ENCODE measurements around the gene THBS1. TPM values are rescaled to one million over a fixed set of nuclear protein-coding genes. Genes with fewer than 3 reads are reported as not detected.

The THBS1 gene
- total and polyA plus RNA-seq, 4 experiments from 2014 or later, result 0.77 to 7.6 (median 2.6) TPM

- H3K36me3 Mint-ChIP-seq, result peaks cover 3 to 10% of the 10 kb centered on the region in 2 donors
- no peaks in the 10 kb centered on the region for H3K27me3 ChIP-seq (ENCODE audit: insufficient read depth, low read length)
These were observed 12.3 kb downstream of the THBS1 start for GRCh38 chr15:39593071-39593655.

GRCh38 chr15:39593656-39594445, 13.0 kb downstream of the THBS1 start:
- H3K36me3 ChIP-seq (ENCODE audit: insufficient read depth, low read length), result no peaks in the 10 kb centered on the region
- Mint-ChIP-seq H3K9me3 (no peaks in the 10 kb centered on the region), H3K27me3 (no peaks in the 10 kb centered on the region), H3K4me1 (peaks cover 3 to 9% (median 6%) of the 10 kb centered on the region in 4 donors), H3K4me3 (peak overlapping the region in 6 of 8 donors; percentile 13 to 78 (median 52)), H3K27ac (peak overlapping the region in 5 of 7 donors; percentile 3 to 77 (median 67)), H3K36me3 (peaks cover 3 to 9% of the 10 kb centered on the region in 2 donors)
- ChIA-PET CTCF (ENCODE audit: partially characterized antibody) (interaction anchor here (0.6 to 7.2 kb wide), 23 partner anchors 11 to 195 kb away, joined by 3 to 132 read pairs (median 4); partner anchors contain the start of gene THBS1), POLR2A (ENCODE audit: partially characterized antibody) (interaction anchor here (0.6 to 3.5 kb wide), 7 partner anchors 9 to 164 kb away, joined by 3 to 29 read pairs (median 3); partner anchors contain the start of gene THBS1)
- no peaks in the 10 kb centered on the region for H3K27me3 ChIP-seq (ENCODE audit: insufficient read depth, low read length)
- DNase-seq, result peak in 4 of 5 donors; percentile 40 to 45 (median 42)
- peak overlapping the region; percentile 22 for H3K27ac ChIP-seq (ENCODE audit: low read depth, low read length)
- H3K4me3 ChIP-seq (ENCODE audit: low read length in 2 of 2), result no peak overlapping the region
- no peaks in the 10 kb centered on the region for H3K9me3 ChIP-seq (ENCODE audit: control insufficient read depth in 1 of 2, low read length in 2 of 2)
- intact Hi-C loops (cut with micrococcal nuclease), result loop anchor here (1.0 to 2.0 kb wide), 5 partner anchors 31 to 162 kb away; no protein-coding TSS in a partner anchor
- H3K4me1 ChIP-seq (ENCODE audit: insufficient read depth, low read length), result peaks cover 5% of the 10 kb centered on the region

More at GRCh38 chr15:39593071-39593655, 12.3 kb downstream of the THBS1 start:
- peaks cover 3 to 9% (median 6%) of the 10 kb centered on the region in 4 donors for H3K4me1 Mint-ChIP-seq
- Histone ChIP-seq H3K36me3 (ENCODE audit: insufficient read depth, low read length) (no peaks in the 10 kb centered on the region), H3K4me3 (ENCODE audit: low read length in 2 of 2) (no peak overlapping the region), H3K4me1 (ENCODE audit: insufficient read depth, low read length) (peaks cover 5% of the 10 kb centered on the region), H3K9me3 (ENCODE audit: control insufficient read depth in 1 of 2, low read length in 2 of 2) (no peaks in the 10 kb centered on the region), H3K27ac (ENCODE audit: low read depth, low read length) (no peak overlapping the region)
- POLR2A ChIA-PET (ENCODE audit: partially characterized antibody), result interaction anchor here (0.6 to 3.5 kb wide), 7 partner anchors 8 to 164 kb away, joined by 3 to 29 read pairs (median 3); partner anchors contain the start of gene THBS1
- H3K27me3 Mint-ChIP-seq, result no peaks in the 10 kb centered on the region
- DNase-seq, result no peak
- H3K9me3 Mint-ChIP-seq, result no peaks in the 10 kb centered on the region
- CTCF ChIA-PET (ENCODE audit: partially characterized antibody), result interaction anchor here (0.6 to 7.2 kb wide), 20 partner anchors 10 to 195 kb away, joined by 3 to 132 read pairs (median 4); partner anchors contain the start of gene THBS1
- peak overlapping the region in 2 of 7 donors; percentile 3 to 29 for H3K27ac Mint-ChIP-seq
- intact Hi-C loops (cut with micrococcal nuclease), result no loop called here
- no peak overlapping the region for H3K4me3 Mint-ChIP-seq

DNA sequence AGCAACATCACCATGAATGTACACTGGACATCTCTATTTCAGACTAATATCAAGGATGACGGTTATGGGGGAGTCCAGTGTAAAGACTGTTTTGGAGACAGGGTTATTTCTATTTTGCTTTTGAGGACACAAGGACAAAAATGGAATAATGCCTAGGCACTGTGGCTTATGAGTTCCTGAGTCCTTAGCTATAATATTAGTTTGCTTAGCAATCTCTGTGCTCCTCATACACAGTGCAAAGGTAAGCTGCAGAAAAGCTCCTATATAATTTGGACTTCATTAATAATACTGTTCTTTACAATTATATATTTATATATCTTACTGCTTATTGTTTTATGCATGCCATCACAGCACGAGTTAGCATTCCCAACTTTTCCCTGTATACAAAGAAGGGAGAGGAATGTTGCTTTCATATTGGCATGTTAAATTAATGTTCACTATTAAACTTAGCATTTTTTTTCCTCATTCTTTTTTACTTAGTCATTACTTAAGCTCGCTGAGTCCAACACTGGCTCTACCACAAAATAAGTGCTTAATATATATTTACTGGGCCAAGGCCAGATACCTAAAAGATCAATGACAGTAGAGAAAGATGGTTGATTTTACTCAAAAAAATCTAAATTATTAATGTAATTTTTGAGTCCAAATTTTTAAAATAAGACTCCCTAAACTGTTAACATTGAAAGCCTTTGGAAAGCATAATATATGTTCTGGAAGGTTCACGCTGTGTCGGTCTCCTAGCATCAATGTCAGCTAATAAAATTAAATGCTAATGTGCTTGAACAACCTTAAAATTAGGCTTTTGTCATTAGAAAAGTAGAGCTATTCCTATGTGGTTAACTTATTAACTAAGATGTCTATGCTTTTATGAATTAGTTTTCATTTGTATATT, 13.8 kb downstream of the THBS1 start:
- ChIA-PET POLR2A (ENCODE audit: partially characterized antibody) (interaction anchor here (1.0 to 3.5 kb wide), 5 partner anchors 10 to 163 kb away, joined by 3 to 29 read pairs (median 5); no protein-coding TSS in a partner anchor), CTCF (ENCODE audit: partially characterized antibody) (interaction anchor here (0.7 to 7.2 kb wide), 18 partner anchors 11 to 166 kb away, joined by 3 to 132 read pairs (median 6); partner anchors contain the start of gene THBS1)
- no peaks in the 10 kb centered on the region for H3K27me3 Mint-ChIP-seq
- Histone ChIP-seq H3K36me3 (ENCODE audit: insufficient read depth, low read length) (no peaks in the 10 kb centered on the region), H3K27ac (ENCODE audit: low read depth, low read length) (peak overlapping the region; percentile 22), H3K4me3 (ENCODE audit: low read length in 2 of 2) (no peak overlapping the region), H3K9me3 (ENCODE audit: control insufficient read depth in 1 of 2, low read length in 2 of 2) (no peaks in the 10 kb centered on the region), H3K27me3 (ENCODE audit: insufficient read depth, low read length) (no peaks in the 10 kb centered on the region), H3K4me1 (ENCODE audit: insufficient read depth, low read length) (peaks cover 5% of the 10 kb centered on the region)
- intact Hi-C loops (cut with micrococcal nuclease), result loop anchor here (1.0 to 2.0 kb wide), 5 partner anchors 30 to 162 kb away; no protein-coding TSS in a partner anchor
- peak overlapping the region in 5 of 8 donors; percentile 13 to 78 (median 63) for H3K4me3 Mint-ChIP-seq
- DNase-seq, result no peak
- H3K36me3 Mint-ChIP-seq, result peaks cover 3 to 6% of the 10 kb centered on the region in 2 donors
- peaks cover 3 to 9% (median 6%) of the 10 kb centered on the region in 4 donors for H3K4me1 Mint-ChIP-seq
- no peaks in the 10 kb centered on the region for H3K9me3 Mint-ChIP-seq
- peak overlapping the region in 3 of 7 donors; percentile 53 to 76 (median 67) for H3K27ac Mint-ChIP-seq

- CTCF ChIA-PET (ENCODE audit: partially characterized antibody), result interaction anchor here (0.6 to 7.2 kb wide), 10 partner anchors 12 to 174 kb away, joined by 3 to 132 read pairs (median 6); partner anchors contain the start of gene THBS1
- H3K27ac Mint-ChIP-seq, result peak overlapping the region in 1 of 7 donors; percentile 4
These were observed 14.7 kb downstream of the THBS1 start for GRCh38 chr15:39595338-39596221.

GRCh38 chr15:39596358-39597051, 15.6 kb downstream of the THBS1 start:
- intact Hi-C loops (cut with micrococcal nuclease), result no loop called here
- Mint-ChIP-seq H3K27me3 (no peaks in the 10 kb centered on the region), H3K4me1 (peaks cover 3 to 9% (median 6%) of the 10 kb centered on the region in 4 donors), H3K9me3 (no peaks in the 10 kb centered on the region), H3K36me3 (peaks cover 3 to 6% of the 10 kb centered on the region in 2 donors), H3K27ac (no peak overlapping the region), H3K4me3 (no peak overlapping the region)
- no peak overlapping the region for H3K27ac ChIP-seq (ENCODE audit: low read depth, low read length)
- no peaks in the 10 kb centered on the region for H3K9me3 ChIP-seq (ENCODE audit: control insufficient read depth in 1 of 2, low read length in 2 of 2)
- H3K4me1 ChIP-seq (ENCODE audit: insufficient read depth, low read length), result peaks cover 5% of the 10 kb centered on the region
- no peaks in the 10 kb centered on the region for H3K36me3 ChIP-seq (ENCODE audit: insufficient read depth, low read length)
- no peak for DNase-seq
- no peak overlapping the region for H3K4me3 ChIP-seq (ENCODE audit: low read length in 2 of 2)
- POLR2A ChIA-PET (ENCODE audit: partially characterized antibody), result interaction anchor here (3.5 kb wide), 1 partner anchor 27 kb away, joined by 29 read pairs; no protein-coding TSS in a partner anchor
- H3K27me3 ChIP-seq (ENCODE audit: insufficient read depth, low read length), result no peaks in the 10 kb centered on the region
- CTCF ChIA-PET (ENCODE audit: partially characterized antibody), result interaction anchor here (0.6 to 7.2 kb wide), 4 partner anchors 27 to 173 kb away, joined by 3 to 132 read pairs (median 40); no protein-coding TSS in a partner anchor

More at GRCh38 chr15:39595338-39596221, 14.7 kb downstream of the THBS1 start:
- Histone ChIP-seq H3K36me3 (ENCODE audit: insufficient read depth, low read length) (no peaks in the 10 kb centered on the region), H3K4me3 (ENCODE audit: low read length in 2 of 2) (no peak overlapping the region), H3K27me3 (ENCODE audit: insufficient read depth, low read length) (no peaks in the 10 kb centered on the region), H3K27ac (ENCODE audit: low read depth, low read length) (no peak overlapping the region), H3K4me1 (ENCODE audit: insufficient read depth, low read length) (peaks cover 5% of the 10 kb centered on the region), H3K9me3 (ENCODE audit: control insufficient read depth in 1 of 2, low read length in 2 of 2) (no peaks in the 10 kb centered on the region)
- no peaks in the 10 kb centered on the region for H3K9me3 Mint-ChIP-seq
- no peaks in the 10 kb centered on the region for H3K27me3 Mint-ChIP-seq
- DNase-seq, result no peak
- H3K4me3 Mint-ChIP-seq, result no peak overlapping the region
- peaks cover 3 to 6% of the 10 kb centered on the region in 2 donors for H3K36me3 Mint-ChIP-seq
- intact Hi-C loops (cut with micrococcal nuclease), result loop anchor here (2.0 kb wide), 1 partner anchor 29 kb away; no protein-coding TSS in a partner anchor
- POLR2A ChIA-PET (ENCODE audit: partially characterized antibody), result interaction anchor here (1.0 to 3.5 kb wide), 3 partner anchors 28 to 162 kb away, joined by 3 to 29 read pairs (median 19); no protein-coding TSS in a partner anchor
- peaks cover 3 to 9% (median 6%) of the 10 kb centered on the region in 4 donors for H3K4me1 Mint-ChIP-seq

Data from CD4-positive, alpha-beta memory T cell (primary cell).